WTC11 (cell line): ENCODE data around the gene MAP1LC3C.

Source experiments
- FOXJ3 ChIP-seq: sonication (generic); formaldehyde crosslinking; IDR thresholded peaks from 2 replicates; pipeline ENCODE4 v1.9.0; 2021; ENCODE audit warnings: missing genetic modification reagents, mild to moderate bottlenecking, borderline replicate concordance
- MAX ChIP-seq: sonication (generic); formaldehyde crosslinking; IDR thresholded peaks from 2 replicates; pipeline ENCODE4 v1.8.0; 2022; ENCODE audit warnings: mild to moderate bottlenecking, missing genetic modification reagents
- MLX ChIP-seq: sonication (generic); formaldehyde crosslinking; IDR thresholded peaks from 2 replicates; pipeline ENCODE4 v1.8.1; 2023; ENCODE audit warnings: mild to moderate bottlenecking, missing genetic modification reagents, moderate library complexity
- SMAD4 ChIP-seq: sonication (generic); formaldehyde crosslinking; IDR thresholded peaks from 2 replicates; pipeline ENCODE4 v1.8.0; 2022; ENCODE audit warnings: mild to moderate bottlenecking, missing genetic modification reagents
- SP1 ChIP-seq: sonication (generic); formaldehyde crosslinking; conservative IDR thresholded peaks from 2 replicates; pipeline ENCODE4 v1.8.1; 2022; ENCODE audit warnings: missing genetic modification reagents
- USF2 ChIP-seq: sonication (generic); formaldehyde crosslinking; IDR thresholded peaks from 2 replicates; pipeline ENCODE4 v1.8.1; 2023; ENCODE audit warnings: mild to moderate bottlenecking, missing genetic modification reagents, moderate library complexity
- TF ChIP-seq, protein P1 (sequence below): fragments of 200-600 bp; IDR thresholded peaks from 2 replicates; pipeline ENCODE4 v1.8.0; 2022; ENCODE audit warnings: antibody characterized with exemption

DNA sequence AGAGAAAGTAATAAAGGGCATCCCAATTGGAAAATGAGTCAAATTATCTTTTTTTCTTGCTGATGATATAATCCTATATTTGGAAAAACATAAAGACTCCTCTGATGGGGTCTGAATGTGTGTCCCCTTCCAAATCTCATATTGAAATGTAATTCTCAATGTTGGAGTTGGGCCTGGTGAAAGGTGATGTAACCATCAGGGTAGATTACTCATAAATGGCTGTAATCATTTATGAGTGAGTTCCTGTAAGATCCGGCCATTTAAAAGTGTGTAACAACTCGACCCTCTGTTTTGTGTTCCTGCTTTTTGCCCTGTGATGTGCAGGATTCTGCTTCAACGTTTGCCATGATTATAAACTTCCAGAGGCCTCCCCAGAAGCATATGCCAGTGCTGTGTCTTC lies 44.3 kb upstream of the MAP1LC3C start:
- TF ChIP-seq MAX (CRISPR knock-in tag) (no peak), MLX (CRISPR knock-in tag) (no peak), SMAD4 (CRISPR knock-in tag) (no peak), USF2 (CRISPR knock-in tag) (no peak), SP1 (CRISPR knock-in tag) (no peak), FOXJ3 (CRISPR knock-in tag) (no peak)
- TF ChIP-seq, protein P1, sequence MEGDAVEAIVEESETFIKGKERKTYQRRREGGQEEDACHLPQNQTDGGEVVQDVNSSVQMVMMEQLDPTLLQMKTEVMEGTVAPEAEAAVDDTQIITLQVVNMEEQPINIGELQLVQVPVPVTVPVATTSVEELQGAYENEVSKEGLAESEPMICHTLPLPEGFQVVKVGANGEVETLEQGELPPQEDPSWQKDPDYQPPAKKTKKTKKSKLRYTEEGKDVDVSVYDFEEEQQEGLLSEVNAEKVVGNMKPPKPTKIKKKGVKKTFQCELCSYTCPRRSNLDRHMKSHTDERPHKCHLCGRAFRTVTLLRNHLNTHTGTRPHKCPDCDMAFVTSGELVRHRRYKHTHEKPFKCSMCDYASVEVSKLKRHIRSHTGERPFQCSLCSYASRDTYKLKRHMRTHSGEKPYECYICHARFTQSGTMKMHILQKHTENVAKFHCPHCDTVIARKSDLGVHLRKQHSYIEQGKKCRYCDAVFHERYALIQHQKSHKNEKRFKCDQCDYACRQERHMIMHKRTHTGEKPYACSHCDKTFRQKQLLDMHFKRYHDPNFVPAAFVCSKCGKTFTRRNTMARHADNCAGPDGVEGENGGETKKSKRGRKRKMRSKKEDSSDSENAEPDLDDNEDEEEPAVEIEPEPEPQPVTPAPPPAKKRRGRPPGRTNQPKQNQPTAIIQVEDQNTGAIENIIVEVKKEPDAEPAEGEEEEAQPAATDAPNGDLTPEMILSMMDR, result no peak
